Suppressor macrophage treated with lipopolysaccharide for 4 hours (primary cell): ENCODE results near the gene AMER3.

ENCODE experiments used
- DNase-seq: peaks from one replicate; pipeline ENCODE4 v3.0.0-alpha.2; 2020

Gene AMER3

DNA sequence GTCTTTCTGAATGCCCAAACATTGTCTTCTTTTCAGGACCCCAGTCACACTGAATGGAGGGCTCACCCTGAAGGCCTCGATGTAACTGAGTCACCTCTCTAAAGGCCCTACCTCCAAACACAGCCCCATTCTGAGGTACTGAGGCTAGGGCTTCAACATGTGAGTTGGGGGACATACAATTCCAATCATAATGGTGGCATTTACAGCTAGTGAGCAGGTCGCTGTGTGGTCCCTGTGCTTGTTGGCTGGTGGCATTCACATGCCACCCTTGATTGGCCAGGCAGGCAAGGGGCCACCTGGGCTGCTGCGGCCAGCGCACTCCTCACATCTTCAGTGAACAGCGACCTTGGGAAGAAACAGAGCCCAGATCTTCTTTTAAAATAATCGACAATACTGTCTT is 30.7 kb downstream of the AMER3 start:
- DNase-seq, result no peak

- no peak for DNase-seq
Measured at GRCh38 chr2:130787841-130788240, 32.5 kb downstream of the AMER3 start.

DNA sequence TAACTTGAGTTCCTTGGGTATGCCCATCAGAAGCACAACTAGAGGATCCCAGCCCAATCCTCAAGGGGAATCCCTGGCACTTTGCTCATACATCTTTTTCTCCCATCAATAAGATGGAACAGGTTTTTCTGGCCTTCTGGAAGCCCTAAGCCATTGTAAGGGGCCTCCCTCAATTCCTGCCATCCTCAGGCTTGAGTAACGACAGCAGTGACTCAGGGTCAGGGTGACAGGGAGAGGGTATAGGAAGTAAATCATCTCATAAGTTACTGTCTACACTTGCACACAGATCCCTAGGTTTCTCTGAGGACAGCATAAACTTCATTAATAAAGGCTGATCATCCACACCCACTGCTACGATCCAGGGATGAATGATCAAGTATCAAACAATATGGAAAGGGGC is 35.0 kb downstream of the AMER3 start:
- no peak for DNase-seq

GRCh38 chr2:130790804-130791616 is 35.7 kb downstream of the AMER3 start:
- no peak for DNase-seq

DNA sequence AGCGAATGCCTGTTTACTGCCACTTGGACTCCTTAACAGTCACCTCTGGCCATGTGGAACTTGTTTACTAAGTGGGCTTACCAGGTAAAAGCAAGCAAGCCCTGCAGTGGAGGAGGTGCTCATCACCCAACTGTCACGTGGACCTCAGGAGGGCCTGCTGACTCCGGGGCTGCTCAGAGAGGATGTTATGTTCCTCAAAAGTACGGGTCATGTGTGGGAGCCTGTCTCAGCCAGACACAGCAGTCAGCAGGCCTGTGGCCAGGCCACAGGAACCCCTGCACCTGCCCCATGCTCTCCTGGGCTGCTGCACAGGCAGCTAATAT is 36.2 kb downstream of the AMER3 start:
- DNase-seq, result no peak

- peak; percentile 39 for DNase-seq
Measured at GRCh38 chr2:130795431-130795830, 40.1 kb downstream of the AMER3 start.

- no peak for DNase-seq
Measured at GRCh38 chr2:130796290-130796689, 41.0 kb downstream of the AMER3 start.

- peak; percentile 97 for DNase-seq
Measured at GRCh38 chr2:130797493-130798435, 42.4 kb downstream of the AMER3 start.

DNA sequence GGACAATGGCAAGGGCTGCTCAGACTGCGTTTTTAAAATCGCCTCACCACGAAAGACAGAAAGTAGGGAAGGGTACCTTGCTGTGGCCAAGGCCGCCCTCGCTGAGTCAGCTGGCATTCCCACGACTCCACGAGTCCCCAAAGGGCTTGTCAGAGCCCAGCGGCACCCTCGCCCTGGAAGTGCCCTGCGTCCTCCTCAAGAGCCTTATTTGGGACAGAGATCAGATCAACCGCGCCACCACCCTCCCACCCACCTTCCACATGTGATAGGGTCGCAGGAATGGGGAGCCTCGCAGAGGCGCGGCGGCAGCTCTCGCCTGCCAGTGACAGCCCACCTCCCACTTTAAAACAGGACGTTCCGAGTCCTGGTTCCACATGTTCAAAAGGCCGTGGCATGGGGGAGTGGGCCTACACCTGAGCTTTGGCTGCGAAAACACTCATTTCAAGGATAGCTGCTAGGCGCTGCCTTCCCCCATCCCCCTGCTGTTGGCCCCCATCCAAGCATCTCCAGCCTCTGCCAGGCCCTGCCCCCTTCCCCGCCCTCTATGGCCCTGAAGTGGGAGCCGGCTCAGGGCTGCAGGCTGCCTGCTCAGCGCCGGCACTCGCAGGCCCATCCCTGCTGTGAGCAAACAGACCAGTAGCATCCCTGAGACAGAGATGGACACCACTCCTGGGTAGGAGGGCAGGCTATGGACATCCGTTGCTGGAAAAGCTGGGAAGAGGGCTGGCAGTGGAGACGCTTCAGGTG is 43.3 kb downstream of the AMER3 start:
- no peak for DNase-seq

DNA sequence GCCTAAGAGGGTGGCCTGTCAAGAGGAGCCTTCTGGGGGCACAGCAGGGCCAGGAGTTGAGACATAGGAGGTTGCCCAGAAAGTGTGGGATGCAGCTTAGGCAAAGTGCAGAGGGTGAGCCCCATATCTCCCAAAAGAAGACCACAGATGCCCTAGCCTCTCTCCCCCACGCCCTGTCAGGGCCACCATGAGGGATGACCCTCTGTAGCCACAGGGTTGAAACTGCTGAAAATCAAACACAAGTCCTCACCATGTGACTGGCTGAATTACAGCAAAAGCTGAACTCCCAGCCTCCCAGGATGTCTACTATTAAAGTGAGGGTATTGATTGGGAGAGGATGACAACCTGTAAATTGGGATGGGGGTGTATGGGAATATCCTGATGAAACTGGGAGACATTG is 44.0 kb downstream of the AMER3 start:
- DNase-seq, result no peak

DNA sequence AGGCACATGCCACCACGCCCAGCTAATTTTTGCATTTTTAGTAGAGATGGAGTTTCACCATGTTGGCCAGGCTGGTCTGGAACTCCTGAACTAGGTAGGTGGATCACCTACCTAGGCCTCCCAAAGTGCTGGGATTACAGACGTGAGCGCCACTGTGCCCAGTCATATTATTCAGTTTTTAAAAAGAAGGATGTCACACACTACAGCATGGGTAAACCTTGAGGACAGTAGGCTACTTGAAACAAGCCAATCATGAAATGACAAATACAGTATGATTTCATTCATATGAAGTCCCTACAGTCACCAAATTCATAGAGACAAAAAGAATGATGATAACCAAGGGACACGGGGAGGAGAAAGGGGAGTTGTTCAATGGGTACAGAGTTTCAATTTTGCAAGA is 50.3 kb downstream of the AMER3 start:
- DNase-seq, result no peak

GRCh38 chr2:130806370-130806769 is 51.0 kb downstream of the AMER3 start:
- no peak for DNase-seq

GRCh38 chr2:130807659-130808385 is 52.5 kb downstream of the AMER3 start:
- no peak for DNase-seq

GRCh38 chr2:130808482-130809268 is 53.3 kb downstream of the AMER3 start:
- DNase-seq, result no peak

- DNase-seq, result no peak
Measured at GRCh38 chr2:130810490-130810889, 55.1 kb downstream of the AMER3 start.

DNA sequence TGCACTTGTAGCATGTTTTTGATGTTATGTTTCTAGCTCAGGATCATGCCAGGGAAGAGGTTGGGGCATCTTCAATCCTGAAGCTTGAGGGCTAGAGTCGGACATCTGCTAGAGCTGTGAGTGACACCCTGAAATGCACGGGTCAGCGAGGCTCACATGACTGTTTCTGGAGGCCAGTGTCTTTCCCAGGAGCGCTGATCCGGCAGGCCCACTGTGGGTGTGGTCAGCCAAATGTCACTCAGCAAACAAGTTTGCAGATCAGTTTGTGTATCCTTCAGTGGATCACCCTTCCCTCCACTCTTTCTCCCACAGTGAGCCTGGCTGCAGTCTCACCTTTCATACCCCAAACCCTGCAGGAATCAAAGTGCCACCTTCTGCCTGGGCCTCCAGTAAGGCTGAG is 58.4 kb downstream of the AMER3 start:
- DNase-seq, result no peak

DNA sequence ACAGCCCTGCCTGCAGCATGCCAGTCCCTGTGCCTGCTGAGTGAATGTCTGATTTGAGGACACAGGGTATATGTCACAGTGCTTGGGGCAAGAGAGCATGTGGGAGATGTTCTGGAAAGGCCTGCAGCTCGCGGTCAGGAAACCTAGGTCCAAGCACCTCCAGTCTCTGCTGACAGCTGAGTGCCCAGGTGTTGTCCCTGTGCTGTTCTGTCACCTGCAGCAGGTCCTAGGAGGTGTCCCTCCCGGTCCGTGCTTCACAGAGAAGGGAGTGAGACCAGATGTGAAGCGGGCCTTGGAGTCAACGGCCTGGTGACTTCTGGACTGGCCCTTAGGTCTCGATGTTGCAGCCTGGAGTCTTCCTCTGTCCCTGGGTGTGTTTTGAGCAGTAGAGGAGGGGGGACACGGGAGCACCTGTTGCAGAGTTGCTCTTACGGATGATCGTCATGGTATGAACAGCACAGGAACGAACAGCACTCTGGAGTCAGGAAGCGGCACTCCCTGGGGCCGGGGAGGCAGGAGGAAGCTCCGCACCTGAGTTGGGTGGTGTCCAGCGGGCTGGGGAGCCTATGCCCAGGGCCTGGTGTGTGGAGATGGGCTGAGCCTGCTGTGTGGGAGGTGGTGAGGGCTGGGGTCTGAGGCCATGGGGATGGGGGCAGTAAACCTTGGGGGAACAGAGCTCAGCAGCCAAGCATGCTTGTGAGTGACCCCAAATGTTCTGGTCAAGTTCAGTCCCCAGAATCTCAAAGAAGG is 59.8 kb downstream of the AMER3 start:
- DNase-seq, result no peak
